Measurements from ENCODE around the gene LTBP2.

The LTBP2 gene

DNA sequence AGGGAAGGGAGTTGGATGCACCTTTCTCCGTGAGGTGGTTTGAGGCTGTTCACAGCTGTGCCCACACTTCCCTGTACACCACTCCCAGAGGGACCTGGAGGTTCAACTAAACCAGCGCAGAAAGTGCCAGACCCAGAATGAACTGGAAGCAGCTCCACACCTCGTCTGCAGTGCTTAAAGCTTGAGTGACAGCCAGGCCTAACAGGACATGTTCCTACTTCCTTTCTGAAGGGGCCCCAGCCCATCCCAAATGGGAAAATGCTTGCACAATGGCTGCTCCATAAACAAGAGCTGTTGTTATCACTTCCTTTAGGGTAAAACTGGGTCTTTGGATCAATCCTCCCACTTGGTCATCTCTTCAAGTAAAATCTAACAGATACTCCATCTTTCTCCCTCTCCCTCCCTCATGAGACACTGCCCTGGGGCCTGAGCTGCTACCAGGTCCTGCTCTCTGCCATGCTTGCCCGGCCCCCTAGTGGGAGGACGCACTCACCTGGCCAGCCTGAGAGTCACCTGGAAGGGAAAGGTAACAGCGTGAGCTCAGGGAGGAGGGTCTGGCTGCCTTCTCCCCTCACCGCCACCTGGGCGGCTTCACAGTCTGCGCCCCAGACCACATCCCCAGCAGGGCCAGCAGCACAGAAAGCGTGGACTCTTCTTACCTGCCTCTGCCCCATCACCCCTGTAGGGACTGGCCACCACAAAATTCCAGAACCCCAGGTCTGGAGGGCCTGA lies 85.0 kb downstream of the LTBP2 start:
- DNase-seq (ENCODE audit: low read depth), result no peak

DNA sequence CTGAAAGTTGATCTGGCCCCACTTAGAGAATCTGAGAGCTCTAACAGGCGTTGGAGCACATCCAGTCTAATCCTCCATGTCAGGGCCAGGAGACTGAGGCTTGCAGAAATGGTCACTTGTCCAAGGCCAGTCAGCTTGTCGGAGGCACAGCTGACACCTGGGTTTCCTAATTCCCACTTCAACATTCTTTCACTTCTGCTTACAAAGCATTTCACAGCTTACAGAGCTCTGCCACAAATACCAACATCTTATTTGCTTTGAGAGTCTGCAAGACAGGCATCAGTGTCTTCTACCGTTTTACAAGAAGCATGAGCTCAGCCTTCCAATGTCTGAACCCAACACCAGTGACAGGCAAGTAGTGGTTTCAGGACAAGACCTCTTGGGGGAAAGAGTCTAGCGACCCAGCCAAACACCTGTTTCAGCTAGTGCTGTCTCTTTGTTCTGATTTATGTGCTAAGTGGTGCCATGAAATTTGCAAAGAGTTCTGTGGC lies 86.6 kb downstream of the LTBP2 start:
- DNase-seq (ENCODE audit: low read depth), result no peak

DNA sequence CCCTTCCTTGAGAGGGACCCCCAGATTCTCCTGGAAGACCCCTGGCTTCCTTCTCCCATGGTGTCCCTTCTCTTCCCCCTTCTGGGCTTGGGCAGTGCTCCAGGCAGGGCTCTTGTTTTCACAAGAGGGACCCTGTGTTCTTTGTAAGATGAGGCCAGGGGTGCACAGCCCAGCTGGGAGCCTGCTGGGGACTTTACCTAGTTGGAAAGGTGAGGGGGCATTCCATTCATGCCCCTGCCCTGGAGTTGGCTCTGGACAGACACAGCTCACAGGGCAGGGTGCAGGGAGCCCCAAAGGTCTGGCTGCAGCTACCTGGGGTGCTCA lies 87.3 kb downstream of the LTBP2 start:
- no peak for DNase-seq (ENCODE audit: low read depth)

DNA sequence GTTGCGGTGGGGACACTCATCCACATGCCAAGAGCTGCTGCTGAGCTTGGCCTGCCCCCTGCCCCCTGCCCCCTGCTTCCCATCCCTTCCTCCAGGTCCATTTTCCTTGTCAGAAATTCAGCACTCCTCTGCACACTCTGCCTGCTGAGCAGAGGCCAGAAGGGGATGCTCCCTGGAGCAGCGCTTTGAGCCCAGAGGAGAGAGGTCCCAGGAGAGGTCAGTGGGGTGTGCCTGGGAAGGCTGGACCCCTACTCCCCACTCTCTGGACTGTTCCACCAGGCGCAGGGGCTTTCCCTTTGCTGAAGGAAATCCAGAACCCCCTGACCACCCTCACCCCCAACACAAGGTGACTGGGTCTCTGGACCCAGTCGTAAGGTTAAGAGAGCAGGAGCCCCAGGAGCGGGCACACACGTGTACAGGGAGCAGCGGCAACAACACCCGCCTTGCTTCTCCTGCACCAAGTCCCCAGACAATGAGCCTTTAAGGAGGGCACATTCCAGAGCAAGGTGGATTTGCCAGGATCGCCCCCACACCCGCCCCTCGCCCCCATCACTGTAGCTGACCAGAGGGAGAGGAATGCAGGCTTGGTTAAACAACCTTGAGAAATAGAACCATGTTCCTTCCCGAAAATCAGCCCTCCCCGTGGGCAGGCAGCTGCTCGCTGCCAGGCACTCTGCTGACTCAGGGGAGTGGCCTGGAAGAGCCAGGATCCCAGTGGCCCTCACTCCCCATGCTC lies 87.8 kb downstream of the LTBP2 start:
- DNase-seq (ENCODE audit: low read depth), result no peak

DNA sequence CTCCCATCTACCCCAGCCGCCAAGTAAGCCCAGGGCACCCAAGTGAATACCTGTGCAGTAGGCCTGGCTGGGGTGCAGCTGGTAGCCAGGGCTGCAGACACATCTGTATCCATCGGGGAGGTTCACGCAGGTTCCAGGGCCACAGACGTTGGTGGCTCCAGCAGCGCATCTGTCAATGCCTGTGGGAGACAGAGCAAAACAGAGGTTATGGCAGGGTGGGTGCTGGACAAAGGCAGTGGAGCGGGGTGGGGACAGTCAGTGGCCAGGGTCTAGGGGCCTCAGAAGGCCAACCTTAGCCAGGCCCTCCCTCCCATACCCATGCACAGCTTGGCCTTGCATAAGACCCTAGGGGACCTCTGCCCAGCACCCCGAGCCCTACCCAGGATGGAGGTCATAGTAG lies 89.3 kb downstream of the LTBP2 start:
- no peak for DNase-seq (ENCODE audit: low read depth)

DNA sequence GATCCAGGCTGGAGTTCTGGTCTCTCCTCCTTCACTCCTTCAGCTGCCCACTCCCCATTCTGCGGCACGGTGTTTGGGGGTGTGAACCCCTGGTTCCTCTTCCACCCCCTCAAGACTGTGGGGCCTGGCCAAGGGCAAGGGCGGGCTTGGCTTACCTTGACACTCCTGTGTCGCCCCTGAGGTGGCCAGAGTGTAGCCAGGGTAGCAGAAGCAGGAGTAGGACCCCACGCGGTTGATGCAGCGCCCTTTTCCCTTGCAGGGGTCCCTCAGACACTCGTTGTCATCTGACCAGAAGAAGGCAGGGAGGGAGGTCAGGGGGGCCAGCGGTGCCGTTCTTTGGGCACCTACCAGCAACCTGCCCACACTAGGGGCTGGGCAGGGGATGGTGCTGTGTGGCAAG lies 90.3 kb downstream of the LTBP2 start:
- DNase-seq (ENCODE audit: low read depth), result no peak

DNA sequence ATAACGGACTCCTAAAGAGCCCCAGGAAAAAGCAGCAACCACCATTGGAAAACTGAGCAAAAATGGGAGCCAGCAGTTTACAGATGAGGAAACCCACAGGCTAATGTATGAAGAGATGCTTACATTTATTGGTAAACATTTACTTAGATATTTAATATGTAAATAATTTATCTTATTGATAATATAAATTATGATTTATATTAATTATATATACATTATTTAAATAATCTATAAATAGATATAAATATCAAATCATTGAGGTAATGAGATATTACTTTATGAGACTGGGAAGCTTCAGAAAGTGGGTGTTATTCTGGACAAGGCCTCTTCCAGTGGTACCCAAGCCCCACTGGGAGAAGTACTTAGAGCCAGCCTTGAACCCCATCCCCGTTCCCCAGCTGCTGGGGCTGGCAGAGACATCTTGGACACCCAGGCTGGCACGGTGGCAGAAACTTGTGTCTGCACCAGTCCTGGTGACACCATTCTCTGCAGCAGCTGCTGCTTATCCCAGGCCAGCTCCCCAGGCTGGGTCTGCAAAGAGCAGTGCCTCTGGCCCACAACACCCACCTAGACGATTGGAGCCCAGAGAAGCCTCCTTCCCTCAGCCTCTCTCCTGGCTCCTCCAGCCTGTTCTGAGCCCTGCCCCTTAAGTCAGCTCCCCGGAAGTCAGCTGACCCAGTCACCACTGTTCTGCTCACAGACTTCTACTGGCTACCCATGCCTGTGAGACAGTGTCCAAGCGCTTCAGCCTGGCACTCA lies 92.5 kb downstream of the LTBP2 start:
- no peak for DNase-seq (ENCODE audit: low read depth)

DNA sequence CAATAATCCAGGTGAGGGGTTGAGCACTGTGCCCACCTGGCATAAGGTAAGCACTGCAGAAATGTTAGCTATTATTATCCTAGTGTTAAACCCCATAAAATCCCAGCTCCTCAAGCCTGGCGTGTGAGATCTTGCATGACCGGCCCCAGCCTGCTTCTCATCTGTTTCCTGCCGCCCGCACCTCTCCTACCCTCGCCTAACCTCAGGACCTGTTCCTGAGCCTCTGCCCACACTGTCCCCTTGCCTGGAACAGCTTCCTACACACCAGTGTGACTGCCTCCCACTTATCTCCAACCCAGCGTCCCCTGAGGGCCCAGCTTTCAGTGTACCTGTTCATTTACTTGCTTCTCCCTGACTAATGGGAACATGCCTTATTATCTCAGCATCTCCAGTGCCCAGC lies 93.8 kb downstream of the LTBP2 start:
- no peak for DNase-seq (ENCODE audit: low read depth)

DNA sequence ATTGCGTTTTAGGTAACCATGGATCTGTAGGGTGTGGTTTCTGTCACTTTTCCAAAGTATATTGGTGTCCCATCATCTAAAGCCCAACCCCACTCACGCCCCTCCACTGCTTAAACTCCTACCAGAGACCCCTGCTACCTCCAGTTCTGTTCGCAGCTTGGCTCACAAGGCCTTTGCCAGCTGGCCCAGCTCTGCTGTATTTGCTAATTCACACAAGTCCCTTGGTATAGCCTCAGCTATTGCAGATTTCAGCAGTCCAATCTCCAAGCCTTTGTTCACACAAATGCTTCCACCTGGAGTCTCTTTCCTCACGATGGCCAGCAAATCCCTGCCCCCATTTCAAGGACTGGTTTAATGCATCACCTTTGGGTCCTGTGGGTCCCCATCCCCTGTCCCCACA lies 94.3 kb downstream of the LTBP2 start:
- no peak for DNase-seq (ENCODE audit: low read depth)

DNA sequence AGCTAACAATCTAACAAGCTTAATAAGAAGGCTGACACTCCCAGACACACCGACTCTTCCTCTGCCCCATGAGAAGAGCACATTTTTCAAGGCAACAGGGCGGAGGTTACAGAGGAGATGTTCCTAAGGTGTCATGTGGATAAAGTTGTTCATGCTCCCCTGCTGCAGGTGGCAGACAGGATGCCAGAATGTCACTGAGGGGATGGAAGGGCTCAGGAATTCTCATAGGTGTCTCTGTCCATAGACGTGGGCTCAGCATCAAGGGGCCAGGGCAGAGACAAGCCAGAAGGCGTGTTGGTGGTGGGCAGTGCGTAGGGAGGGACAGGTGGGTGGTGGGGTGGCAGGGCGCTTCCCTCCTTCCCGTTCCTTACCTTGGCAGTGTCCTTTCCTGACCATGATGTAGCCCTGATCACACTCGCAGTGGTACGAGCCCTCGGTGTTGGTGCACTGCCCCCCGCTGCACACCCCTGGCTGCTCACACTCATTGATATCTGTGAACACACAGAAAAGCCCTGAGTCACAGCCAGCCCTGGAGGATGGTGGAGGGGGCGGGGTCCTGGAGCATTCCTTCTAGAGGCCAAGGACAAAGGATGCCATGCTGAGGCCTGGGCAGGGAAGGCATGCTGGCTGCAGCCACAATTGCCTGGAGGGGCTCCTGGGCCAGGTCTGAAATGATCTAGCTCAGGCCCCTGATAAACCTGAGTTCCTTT lies 95.4 kb downstream of the LTBP2 start:
- DNase-seq (ENCODE audit: low read depth), result no peak

DNA sequence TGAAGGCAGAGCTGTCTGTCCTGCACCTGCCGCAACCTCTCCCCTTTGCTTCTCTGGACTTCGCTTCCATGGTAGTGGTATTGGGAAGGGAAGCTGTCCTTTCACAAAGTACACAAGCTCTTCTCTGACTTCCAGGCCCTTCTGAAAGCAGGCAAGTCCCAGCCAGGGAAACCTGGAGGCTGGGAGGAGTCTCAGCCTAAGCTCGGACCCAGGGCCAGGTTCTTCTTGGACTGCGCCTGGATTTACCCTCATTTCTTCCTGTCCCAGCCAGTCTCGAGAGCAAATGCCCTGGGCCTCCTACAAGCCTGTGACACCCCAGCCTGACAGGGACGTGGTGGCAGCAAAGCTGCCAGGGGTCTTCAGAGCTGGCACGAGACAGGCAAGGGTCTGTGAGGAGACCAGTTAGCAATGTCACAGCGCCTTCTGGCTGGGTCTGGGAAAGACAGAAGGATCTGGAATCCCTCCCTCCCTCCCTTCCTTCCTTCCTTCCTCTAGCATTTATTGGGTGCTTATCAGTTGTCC lies 96.1 kb downstream of the LTBP2 start:
- no peak for DNase-seq (ENCODE audit: low read depth)

DNA sequence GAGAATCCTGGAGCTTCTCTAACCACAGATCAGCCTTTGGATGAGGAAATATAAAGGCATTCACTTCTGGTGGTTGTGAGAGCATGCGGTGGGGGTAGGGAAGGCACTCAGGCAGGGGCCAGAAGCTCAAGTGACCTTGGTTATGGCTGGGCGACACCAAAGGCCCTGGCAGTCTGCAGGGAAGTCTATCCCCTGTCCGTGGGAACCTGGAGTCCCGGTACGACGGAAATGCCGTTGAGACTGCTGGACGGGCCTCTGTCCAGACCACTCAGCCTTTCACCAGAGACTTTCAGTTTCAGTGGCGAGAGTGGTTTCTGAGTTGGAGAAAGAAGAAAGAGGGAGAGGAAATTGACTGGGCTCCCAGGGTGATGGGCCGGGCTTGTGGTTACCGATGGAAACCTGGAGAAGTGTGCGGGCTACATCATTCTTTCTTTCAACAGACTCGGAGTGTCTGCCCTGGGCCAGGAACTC lies 97.5 kb downstream of the LTBP2 start:
- no peak for DNase-seq (ENCODE audit: low read depth)

DNA sequence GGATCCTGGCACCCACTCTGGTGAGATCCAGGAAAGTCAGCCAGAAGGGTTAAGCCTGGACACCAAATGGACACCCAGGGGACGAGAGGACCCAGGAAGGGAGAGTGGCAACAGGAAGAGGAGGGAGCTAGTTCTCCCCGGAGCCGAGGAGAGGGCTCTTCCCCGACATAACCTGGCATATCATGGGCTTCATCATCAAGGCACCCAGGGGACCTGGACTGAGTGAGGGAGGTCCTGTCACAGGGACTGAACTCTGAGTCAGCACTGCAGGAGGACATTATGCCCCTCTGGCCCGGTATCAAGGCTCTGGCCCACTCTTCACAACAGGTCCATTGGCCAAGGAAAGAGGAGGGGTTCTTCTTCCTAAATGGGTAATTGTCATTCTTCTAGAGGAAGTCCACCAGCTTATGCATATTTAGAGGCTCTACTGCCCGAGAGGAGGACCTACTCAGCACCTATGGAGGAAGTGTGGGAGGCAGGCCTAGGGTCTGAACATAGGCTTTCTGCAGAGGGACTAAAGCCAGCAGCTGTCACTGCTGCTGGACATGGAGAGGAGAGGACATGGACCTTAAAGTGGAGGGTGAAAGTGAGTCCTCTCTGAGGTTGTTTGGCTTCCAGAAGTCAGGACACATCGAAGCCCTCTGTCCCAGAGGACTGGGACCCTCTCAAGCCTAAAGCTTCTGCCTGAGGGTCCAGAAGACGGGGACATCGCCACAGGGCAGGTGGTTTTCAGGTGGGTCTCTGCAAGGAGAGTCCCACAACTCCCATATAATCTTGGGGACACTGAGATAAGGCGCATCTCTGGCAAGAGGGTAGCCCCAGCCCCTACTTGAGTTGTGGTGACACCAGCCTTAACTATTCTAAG lies 99.8 kb downstream of the LTBP2 start:
- DNase-seq (ENCODE audit: low read depth), result no peak

DNA sequence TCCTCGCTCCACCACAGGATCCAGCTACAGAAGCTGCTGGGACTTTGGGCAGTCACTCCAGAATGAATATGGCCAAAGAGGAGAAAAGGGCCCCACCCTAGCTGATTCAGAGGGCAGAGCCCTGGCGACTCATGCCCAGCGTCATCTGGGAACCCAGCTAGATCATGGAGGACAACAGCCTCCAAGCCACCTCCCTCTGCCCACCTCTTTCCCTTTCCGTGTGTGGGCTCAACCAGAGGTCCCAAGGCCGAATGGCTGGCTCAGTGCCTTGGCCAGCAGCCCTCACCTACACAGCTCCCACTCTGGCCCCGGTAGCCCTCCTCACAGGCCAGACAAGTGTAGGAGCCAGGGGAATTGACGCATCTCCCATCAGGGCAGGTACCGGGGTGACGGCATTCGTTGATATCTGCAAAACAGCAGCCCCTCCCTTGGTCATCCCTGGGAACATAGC lies 101.1 kb downstream of the LTBP2 start:
- no peak for DNase-seq (ENCODE audit: low read depth)

DNA sequence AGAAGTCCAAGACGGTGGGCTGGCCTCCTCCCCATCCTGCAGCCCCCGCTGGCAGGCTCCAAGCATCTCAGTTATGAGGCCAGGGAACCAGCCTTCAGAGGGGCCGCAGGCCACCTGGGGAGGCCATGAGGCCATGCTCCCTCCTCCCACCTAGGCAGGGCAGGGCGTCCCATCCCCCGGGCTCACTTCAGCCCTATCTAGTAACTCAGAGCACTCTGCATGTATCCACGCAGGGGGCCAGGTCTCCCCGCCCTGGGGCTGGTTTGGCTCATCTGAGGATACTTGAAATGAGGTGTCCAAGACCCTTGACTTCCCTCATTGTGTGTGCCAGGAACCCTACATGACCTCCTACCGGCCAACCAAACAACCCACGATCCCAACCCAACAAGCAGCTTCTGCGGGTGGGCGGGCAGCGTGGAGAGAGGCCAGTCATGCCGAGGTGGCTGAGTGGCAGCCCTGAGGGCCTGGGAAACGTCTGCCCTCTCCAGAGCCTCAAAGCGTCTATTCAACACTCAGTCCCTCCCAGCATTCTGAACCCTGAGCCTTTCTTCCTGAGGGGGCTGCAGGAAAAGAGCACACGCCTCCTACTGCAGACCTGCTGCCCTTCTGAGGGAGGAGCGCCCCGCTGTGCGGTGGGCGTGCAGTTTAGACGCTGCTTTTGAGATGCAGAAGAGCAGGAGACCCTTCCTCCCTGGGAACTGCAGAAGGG lies 101.7 kb downstream of the LTBP2 start:
- DNase-seq (ENCODE audit: low read depth), result no peak

DNA sequence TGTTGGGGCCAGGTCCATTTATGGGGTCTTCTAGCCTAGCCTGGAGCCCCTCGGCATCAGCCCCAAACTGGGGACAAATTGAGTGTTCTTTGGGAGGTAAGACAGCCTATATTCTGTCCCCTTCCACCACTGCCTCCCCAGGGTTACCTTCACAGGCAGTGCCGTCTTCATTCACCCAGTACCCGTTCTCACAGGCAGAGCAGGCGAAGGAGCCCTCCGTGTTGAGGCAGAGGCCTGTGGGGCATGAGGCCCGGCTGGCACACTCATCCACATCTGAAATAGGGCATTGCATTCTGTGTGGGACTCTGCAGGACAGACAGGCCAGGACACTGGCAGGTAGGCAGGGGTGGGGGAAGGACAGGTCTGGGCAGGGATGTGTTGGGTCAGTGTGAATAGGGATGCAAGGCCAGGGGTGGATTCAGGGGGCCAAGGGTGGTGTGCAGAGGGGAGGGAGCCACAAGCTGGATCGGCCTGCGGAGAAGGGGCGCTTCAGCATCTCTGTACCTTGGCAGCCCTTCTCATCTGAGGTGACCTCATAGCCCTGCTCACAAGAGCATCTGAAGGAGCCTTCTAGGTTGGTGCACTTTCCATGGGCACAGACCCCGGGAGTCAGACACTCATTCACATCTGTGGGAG lies 102.3 kb downstream of the LTBP2 start:
- DNase-seq (ENCODE audit: low read depth), result no peak

DNA sequence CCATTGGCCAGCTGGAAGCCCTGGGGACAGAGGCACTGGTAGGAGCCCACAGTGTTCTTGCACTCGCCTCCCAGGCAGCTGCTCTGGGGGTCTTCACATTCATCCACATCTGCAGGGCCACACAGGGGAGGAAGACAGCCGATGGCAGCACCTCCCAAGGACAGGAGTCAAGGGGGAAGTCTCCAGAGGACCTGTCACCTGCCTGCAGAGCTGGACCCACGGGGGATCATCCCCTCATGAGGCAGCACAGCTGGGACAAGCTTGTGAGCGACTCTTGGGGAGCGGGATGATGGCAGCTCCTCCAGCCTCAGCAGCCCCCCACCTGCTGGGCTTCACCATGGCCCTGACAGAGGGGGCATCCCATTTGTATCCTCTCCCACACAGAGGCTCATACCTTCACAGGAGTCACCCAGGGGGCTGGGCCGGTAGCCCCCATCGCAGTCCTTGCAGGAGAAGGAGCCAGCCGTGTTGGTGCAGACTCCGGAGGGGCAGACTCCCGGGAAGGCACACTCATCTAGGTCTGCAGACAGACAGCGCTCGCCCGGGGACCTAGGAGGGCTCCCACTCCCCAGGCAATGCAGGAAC lies 103.1 kb downstream of the LTBP2 start:
- DNase-seq (ENCODE audit: low read depth), result no peak

DNA sequence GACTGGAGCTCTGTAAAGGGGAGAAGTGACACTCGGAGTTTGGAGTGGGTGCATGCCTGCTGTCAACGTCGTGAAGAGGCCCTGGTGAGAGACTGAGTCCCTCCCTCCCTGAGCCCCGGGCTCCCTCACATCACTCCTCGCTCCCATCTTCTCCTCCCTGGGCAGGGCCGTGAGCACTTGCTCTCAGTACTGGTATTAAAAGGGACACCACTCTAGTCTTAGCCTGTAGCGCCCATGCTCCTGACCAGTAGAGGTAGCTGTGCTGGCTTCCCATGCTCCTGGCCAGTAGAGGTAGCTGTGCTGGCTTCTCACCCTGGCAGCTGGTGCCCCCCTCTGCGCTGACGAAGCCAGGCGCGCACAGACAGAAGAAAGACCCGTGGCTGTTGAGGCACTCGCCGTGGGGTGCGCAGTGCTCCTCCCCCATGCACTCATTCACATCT lies 103.7 kb downstream of the LTBP2 start:
- no peak for DNase-seq (ENCODE audit: low read depth)

DNA sequence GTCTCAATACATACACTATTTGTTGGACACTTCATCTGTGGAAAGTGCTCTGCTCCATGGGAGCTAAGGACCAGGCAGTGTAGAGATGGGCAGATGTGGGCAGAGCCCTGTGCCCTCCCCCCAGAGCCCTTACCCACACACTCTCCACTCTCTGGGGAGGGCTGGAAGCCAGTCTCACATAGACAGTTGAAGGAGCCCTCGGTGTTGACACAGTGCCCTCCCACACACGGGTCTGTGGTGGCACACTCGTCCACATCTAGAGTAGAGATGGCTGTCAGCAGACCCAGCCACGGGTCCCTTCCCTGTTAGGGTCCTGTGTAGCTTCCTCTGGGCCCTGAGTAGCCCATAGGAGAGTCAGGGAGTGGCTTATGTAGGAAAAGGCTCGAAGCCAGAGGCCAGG lies 104.2 kb downstream of the LTBP2 start:
- no peak for DNase-seq (ENCODE audit: low read depth)
